Measurements from ENCODE around the gene PARN.

The PARN gene

DNA sequence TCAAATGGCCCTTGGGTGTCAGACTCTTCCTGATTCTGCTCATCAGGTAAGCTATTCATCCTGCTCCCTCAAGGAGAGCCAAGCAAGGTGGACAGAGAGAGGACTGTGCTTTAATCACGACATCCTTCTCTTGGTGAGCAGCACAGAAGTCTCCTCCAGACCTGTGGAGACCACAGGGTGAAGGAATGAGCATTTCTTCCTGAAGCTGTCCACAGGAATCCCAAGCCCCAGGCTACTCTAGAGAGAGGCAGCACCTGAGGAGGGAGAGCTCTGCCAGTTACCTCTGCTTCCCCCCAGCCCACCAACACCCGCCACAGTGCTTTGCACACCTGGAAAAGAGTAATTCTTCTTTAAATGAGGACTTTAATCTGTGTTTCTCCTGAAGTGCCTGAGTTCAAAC, 100.0 kb downstream of the PARN start:
- no peak overlapping the region for H3K27ac ChIP-seq
- TF ChIP-seq ZFX (IDR thresholded peaks at IDR 0.05) = no peak
- TF ChIP-seq, protein P1, sequence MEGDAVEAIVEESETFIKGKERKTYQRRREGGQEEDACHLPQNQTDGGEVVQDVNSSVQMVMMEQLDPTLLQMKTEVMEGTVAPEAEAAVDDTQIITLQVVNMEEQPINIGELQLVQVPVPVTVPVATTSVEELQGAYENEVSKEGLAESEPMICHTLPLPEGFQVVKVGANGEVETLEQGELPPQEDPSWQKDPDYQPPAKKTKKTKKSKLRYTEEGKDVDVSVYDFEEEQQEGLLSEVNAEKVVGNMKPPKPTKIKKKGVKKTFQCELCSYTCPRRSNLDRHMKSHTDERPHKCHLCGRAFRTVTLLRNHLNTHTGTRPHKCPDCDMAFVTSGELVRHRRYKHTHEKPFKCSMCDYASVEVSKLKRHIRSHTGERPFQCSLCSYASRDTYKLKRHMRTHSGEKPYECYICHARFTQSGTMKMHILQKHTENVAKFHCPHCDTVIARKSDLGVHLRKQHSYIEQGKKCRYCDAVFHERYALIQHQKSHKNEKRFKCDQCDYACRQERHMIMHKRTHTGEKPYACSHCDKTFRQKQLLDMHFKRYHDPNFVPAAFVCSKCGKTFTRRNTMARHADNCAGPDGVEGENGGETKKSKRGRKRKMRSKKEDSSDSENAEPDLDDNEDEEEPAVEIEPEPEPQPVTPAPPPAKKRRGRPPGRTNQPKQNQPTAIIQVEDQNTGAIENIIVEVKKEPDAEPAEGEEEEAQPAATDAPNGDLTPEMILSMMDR (conservative IDR thresholded peaks at IDR 0.05) = no peak

DNA sequence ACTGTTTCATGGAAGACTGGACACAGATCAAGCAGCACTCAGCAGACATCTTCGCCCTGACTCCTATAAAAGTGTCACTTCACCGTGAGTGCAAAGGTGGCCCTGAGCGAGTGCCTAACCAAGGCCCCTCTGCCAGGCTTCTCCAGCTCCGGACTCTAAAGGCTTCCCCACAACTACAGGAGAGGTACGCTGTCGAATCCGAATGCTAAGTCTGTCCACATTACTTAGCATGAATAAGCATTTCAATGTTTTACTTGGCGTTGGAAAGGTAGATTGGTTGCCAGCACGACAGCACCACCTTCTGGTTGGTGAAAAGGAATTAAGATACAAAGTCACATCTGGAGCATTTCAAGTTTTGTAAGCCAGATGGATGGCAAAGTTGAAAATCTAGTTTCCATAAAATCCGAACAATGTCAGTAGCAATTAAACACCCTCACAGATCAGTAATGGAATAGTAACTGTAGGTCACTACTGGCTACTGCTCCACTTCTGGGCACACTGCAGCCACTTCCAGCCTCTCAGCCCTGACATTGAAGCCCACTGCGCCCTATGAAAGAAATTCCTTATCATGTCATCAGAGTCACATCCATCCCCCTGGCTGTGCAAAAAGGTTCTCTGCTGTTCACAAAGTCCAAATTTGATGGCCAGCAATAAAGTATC, 100.9 kb downstream of the PARN start:
- H3K27ac ChIP-seq = peak overlapping the region; percentile 79
- TF ChIP-seq, protein P1 (conservative IDR thresholded peaks at IDR 0.05) = peak; percentile 85
- no peak for TF ChIP-seq ZFX (IDR thresholded peaks at IDR 0.05)

DNA sequence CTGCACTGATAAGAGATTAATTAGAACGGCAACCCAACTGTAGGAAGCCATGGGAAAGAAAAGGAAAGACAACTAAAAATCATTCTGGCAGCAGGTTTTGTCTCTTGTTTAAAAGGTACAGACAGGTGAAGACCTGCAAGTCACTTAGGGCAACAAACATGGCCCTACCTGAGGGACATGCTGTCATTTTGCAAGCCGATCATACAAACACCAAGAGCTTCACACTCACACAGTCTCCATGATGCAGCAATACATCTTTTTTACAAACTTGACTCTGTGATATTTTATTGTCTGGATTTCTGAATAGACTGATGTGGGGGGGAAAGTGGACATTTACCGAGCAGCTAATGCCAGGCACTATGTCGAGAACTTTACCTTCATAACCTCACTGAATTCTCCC, 101.8 kb downstream of the PARN start:
- TF ChIP-seq, protein P1 (conservative IDR thresholded peaks at IDR 0.05) = no peak
- no peak for TF ChIP-seq ZFX (IDR thresholded peaks at IDR 0.05)
- H3K27ac ChIP-seq = peak overlapping the region; percentile 79; the same call in 1 of the 2 replicates

DNA sequence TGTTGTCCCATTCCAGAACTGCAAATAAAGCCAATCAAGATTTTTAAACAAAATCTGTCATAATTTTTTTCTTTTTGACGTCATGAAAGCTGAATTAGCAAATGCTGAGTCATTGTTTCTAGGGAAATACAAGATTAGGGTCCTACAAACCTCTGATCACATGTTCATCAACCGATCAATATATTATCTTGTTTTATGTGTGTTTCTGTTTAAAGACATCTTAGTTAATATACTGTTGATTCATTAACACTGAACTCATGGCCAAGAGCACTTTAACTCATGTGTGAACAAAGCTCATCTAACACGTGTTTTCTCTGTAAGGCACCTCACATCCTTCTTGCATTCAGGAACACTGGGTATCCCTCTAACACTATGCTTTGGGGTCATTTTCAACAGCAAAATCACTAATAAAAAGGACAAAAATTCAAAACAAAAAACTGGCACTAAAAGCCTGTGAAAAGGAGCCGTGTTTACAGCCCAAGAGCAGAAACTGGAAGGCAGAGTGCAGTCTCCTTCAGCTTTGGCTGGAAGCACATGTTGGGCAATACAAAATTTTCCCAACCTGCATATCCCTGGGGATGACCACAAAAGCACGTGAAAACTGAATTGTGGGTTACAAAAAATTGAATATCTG, 102.5 kb downstream of the PARN start:
- no peak overlapping the region; the same call in 1 of the 2 replicates for H3K27ac ChIP-seq
- TF ChIP-seq, protein P1 (conservative IDR thresholded peaks at IDR 0.05) = no peak
- TF ChIP-seq ZFX (IDR thresholded peaks at IDR 0.05) = no peak

DNA sequence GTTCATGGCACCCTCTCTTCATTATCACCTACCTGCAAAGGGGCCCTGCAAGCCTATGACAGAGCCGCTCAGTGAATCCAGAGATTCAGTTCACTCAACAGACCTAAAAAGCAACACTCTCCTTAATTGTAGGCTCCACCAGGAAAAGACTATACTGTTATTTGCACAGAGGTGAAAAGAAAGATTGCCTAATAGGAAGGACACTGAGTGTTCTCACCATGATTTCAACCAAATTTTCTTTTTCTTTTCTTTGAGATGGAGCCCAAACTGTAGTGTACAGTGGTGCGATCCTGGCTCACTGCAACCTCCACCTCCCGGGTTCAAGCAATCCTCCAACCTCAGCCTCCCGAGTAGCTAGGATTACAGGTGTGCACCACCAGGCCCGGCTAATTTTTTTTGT, 104.5 kb downstream of the PARN start:
- no peak overlapping the region for H3K27ac ChIP-seq
- no peak for TF ChIP-seq ZFX (IDR thresholded peaks at IDR 0.05)
- TF ChIP-seq, protein P1 (conservative IDR thresholded peaks at IDR 0.05) = no peak

DNA sequence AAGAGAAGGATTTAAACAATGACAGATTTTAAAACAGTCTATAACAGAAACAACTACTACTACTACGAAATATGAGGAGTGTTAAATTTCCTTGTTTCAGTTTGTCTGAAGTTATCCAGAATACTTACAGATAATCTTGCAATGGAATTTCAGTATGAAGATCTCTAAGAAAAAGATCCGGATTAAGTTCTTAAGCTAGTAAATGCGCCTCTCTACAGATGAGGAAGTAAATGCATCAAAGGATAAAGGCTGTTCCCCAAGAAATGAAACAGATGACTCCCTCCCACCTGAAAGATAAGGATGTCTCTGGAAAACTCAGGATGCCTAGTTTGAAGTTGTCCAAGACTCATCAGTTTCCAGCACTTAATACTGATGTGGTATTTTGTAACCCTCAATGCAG, 105.1 kb downstream of the PARN start:
- H3K27ac ChIP-seq = no peak overlapping the region
- no peak for TF ChIP-seq ZFX (IDR thresholded peaks at IDR 0.05)
- TF ChIP-seq, protein P1 (conservative IDR thresholded peaks at IDR 0.05) = no peak

DNA sequence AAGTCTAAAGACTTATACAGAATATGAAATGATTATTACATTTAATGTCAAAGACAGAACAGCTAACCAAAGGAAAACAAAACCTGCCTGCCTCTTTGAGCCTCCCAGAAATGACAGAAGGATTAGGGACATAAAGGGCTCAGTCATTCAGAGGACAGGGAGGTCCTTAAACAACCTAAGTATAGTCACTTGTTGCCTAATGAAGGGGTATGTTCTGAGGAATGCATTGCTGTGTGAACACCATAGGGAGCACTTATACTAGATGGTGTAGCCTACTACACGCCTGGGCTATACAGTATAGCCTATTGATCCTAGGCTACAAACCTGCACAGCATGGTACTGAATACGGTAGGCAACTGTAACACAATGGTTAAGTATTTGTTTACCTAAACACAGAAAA, 106.4 kb downstream of the PARN start:
- TF ChIP-seq, protein P1 (conservative IDR thresholded peaks at IDR 0.05) = no peak
- no peak for TF ChIP-seq ZFX (IDR thresholded peaks at IDR 0.05)
- H3K27ac ChIP-seq = no peak overlapping the region

Measured in C4-2B (cell line).